Fibroblast of lung (primary cell): ENCODE measurements around the gene CXCL17. TPM values are rescaled to one million over a fixed set of nuclear protein-coding genes. Genes with fewer than 3 reads are reported as not detected.

ENCODE experiments used
- DNase-seq, 2 donors: peaks; one replicate each; pipeline versions ENCODE4 v3.0.0 to v3.0.0-alpha.2; 2010; ENCODE audit warnings: low read depth in 2 of 2
- H2AFZ ChIP-seq: 2 replicates; pipeline ENCODE4 v1.5.1; 2012; ENCODE audit warnings: low read length, control low read depth, inconsistent platforms
- H3K27ac ChIP-seq: 2 replicates; pipeline ENCODE4 v1.5.1; 2011; ENCODE audit warnings: low read length, control low read depth; ENCODE audit not compliant: insufficient read depth
- H3K27me3 ChIP-seq: 2 replicates; pipeline ENCODE4 v1.5.1; 2011; ENCODE audit warnings: mild to moderate bottlenecking, low read length; ENCODE audit not compliant: control insufficient read depth, insufficient read depth
- H3K36me3 ChIP-seq: 2 replicates; pipeline ENCODE4 v1.5.1; 2011; ENCODE audit warnings: low read length; ENCODE audit not compliant: control insufficient read depth, insufficient read depth
- H3K4me1 ChIP-seq: 2 replicates; pipeline ENCODE4 v1.5.1; 2011; ENCODE audit warnings: low read length; ENCODE audit not compliant: control insufficient read depth, insufficient read depth; ENCODE audit errors: extremely low read depth
- H3K4me2 ChIP-seq: 2 replicates; pipeline ENCODE4 v1.5.1; 2011; ENCODE audit warnings: low read length, control low read depth; ENCODE audit not compliant: insufficient read depth; ENCODE audit errors: extremely low read depth
- H3K4me3 ChIP-seq, 4 experiments: fragments of 200-600 bp in 1 of 4; sonication (generic) in 1 of 4; replicated peaks in 1 of 4; 2 replicates each; pipeline ENCODE4 v1.5.1; 2011 to 2016; ENCODE audit warnings: low read length in 4 of 4, low read depth in 3 of 4, mild to moderate bottlenecking in 3 of 4, control low read depth in 2 of 4, inconsistent platforms in 1 of 4, mixed read lengths in 1 of 4; ENCODE audit not compliant: insufficient read depth in 1 of 4; ENCODE audit errors: control extremely low read depth in 1 of 4
- H3K79me2 ChIP-seq: 2 replicates; pipeline ENCODE4 v1.5.1; 2012; ENCODE audit warnings: mild to moderate bottlenecking, low read length, inconsistent platforms; ENCODE audit not compliant: control insufficient read depth, insufficient read depth
- H3K9ac ChIP-seq: 2 replicates; pipeline ENCODE4 v1.5.1; 2011; ENCODE audit warnings: mild to moderate bottlenecking, low read length, control low read depth; ENCODE audit not compliant: insufficient read depth
- H3K9me3 ChIP-seq: 2 replicates; pipeline ENCODE4 v1.5.1; 2012; ENCODE audit warnings: low read depth, low read length; ENCODE audit not compliant: control insufficient read depth, insufficient read depth
- H4K20me1 ChIP-seq: 2 replicates; pipeline ENCODE4 v1.5.1; 2011; ENCODE audit warnings: low read length; ENCODE audit not compliant: control insufficient read depth, insufficient read depth; ENCODE audit errors: extremely low read depth
- EZH2 ChIP-seq: IDR thresholded peaks from 2 replicates; pipeline ENCODE4 v1.5.1; 2012; ENCODE audit warnings: low read length, control low read depth, mild to moderate bottlenecking; ENCODE audit errors: missing control alignments
- polyA plus RNA-seq, 2 donors: library from polyadenylated mRNA; depleted of rRNA in 1 of 2; stranded (reverse) in 1 of 2; unstranded in 1 of 2; fragments of >200 nt; gene quantifications; 2 replicates each; pipeline ENCODE4 v1.2.1, GENCODE V29; 2011 to 2012; ENCODE audit warnings: missing spikeins in 1 of 2
- total RNA-seq: library from RNA; depleted of rRNA; stranded (reverse); fragments of >200 nt; gene quantifications from 2 replicates; pipeline ENCODE4 v1.2.1, GENCODE V29; 2014
- TF ChIP-seq, protein P1 (sequence below), 2 donors: IDR thresholded peaks in 1 of 2; conservative IDR thresholded peaks in 1 of 2; 1 replicate in 1 of 2; 2 replicates in 1 of 2; pipeline ENCODE4 v1.5.1; 2011 to 2012; ENCODE audit warnings: low read length in 2 of 2, control low read depth in 1 of 2, inconsistent platforms in 1 of 2, low read depth in 1 of 2, mild to moderate bottlenecking in 1 of 2

Gene CXCL17
- total and polyA plus RNA-seq, 2 donors (not counting 1 experiment from before 2014, with no cell fraction given) = not detected

- H3K4me1 ChIP-seq = no peaks in the 10 kb centered on the region
- H3K36me3 ChIP-seq = no peaks in the 10 kb centered on the region
- no peak overlapping the region for H3K27ac ChIP-seq
- no peaks in the 10 kb centered on the region for H3K79me2 ChIP-seq
- H2AFZ ChIP-seq = no peak overlapping the region
- H3K27me3 ChIP-seq = no peaks in the 10 kb centered on the region
- H3K9me3 ChIP-seq = no peaks in the 10 kb centered on the region
- H3K4me3 ChIP-seq = no peak overlapping the region
- H4K20me1 ChIP-seq = no peaks in the 10 kb centered on the region
- TF ChIP-seq EZH2 = no peak
- DNase-seq = no peak
- H3K4me2 ChIP-seq = no peak overlapping the region
- no peak overlapping the region for H3K9ac ChIP-seq
Measured at GRCh38 chr19:42459926-42460325, 17.2 kb upstream of the CXCL17 start.

- Histone ChIP-seq H3K9me3 (no peaks in the 10 kb centered on the region), H3K4me3 (no peak overlapping the region), H2AFZ (no peak overlapping the region), H3K36me3 (no peaks in the 10 kb centered on the region), H4K20me1 (no peaks in the 10 kb centered on the region), H3K79me2 (no peaks in the 10 kb centered on the region), H3K27ac (no peak overlapping the region), H3K9ac (no peak overlapping the region), H3K4me2 (no peak overlapping the region), H3K4me1 (no peaks in the 10 kb centered on the region), H3K27me3 (no peaks in the 10 kb centered on the region)
- no peak for DNase-seq
- no peak for TF ChIP-seq EZH2
- TF ChIP-seq, protein P1, sequence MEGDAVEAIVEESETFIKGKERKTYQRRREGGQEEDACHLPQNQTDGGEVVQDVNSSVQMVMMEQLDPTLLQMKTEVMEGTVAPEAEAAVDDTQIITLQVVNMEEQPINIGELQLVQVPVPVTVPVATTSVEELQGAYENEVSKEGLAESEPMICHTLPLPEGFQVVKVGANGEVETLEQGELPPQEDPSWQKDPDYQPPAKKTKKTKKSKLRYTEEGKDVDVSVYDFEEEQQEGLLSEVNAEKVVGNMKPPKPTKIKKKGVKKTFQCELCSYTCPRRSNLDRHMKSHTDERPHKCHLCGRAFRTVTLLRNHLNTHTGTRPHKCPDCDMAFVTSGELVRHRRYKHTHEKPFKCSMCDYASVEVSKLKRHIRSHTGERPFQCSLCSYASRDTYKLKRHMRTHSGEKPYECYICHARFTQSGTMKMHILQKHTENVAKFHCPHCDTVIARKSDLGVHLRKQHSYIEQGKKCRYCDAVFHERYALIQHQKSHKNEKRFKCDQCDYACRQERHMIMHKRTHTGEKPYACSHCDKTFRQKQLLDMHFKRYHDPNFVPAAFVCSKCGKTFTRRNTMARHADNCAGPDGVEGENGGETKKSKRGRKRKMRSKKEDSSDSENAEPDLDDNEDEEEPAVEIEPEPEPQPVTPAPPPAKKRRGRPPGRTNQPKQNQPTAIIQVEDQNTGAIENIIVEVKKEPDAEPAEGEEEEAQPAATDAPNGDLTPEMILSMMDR (conservative IDR thresholded peaks at IDR 0.05 in 1 of 2, IDR thresholded peaks at IDR 0.05 in 1 of 2; ENCODE audit: low read depth in 1 of 2, low read length in 2 of 2) = no peak
Measured at GRCh38 chr19:42455621-42456081, 12.9 kb upstream of the CXCL17 start.

- DNase-seq = no peak
- Histone ChIP-seq H3K36me3 (no peaks in the 10 kb centered on the region), H3K9me3 (no peaks in the 10 kb centered on the region), H3K4me2 (no peak overlapping the region), H3K27ac (no peak overlapping the region), H3K9ac (no peak overlapping the region), H3K79me2 (no peaks in the 10 kb centered on the region), H4K20me1 (no peaks in the 10 kb centered on the region), H3K4me1 (no peaks in the 10 kb centered on the region), H3K27me3 (no peaks in the 10 kb centered on the region), H3K4me3 (no peak overlapping the region), H2AFZ (no peak overlapping the region)
- TF ChIP-seq, protein P1 (conservative IDR thresholded peaks at IDR 0.05 in 1 of 2, IDR thresholded peaks at IDR 0.05 in 1 of 2; ENCODE audit: low read depth in 1 of 2, low read length in 2 of 2) = no peak
- no peak for TF ChIP-seq EZH2
Measured at GRCh38 chr19:42455086-42455485, 12.3 kb upstream of the CXCL17 start.
